SJCRH30 (cell line): Measurements from ENCODE around the gene AP4E1. TPM values are rescaled to one million over a fixed set of nuclear protein-coding genes. Genes with fewer than 3 reads are reported as not detected.
"Not testable (repeated sequence)": the region's sequence is repeated elsewhere in the genome, so short reads cannot be mapped to it uniquely, and the experiment has no call there.

Experiments used
- DNase-seq, 2 experiments: peaks; one replicate each; pipeline ENCODE4 v3.0.0-alpha.2; 2015 to 2020
- H3K27ac ChIP-seq: fragments of 250-450 bp; sonication (Bioruptor Pico); 2 replicates; pipeline ENCODE4 v1.5.1; 2020; ENCODE audit warnings: mild to moderate bottlenecking, moderate library complexity
- H3K27me3 ChIP-seq: fragments of 250-450 bp; sonication (Bioruptor Pico); 2 replicates; pipeline ENCODE4 v1.5.1; 2020; ENCODE audit warnings: mild to moderate bottlenecking, moderate library complexity
- H3K36me3 ChIP-seq: fragments of 250-450 bp; sonication (Bioruptor Pico); 2 replicates; pipeline ENCODE4 v1.5.1; 2020; ENCODE audit warnings: mild to moderate bottlenecking, moderate library complexity
- H3K4me1 ChIP-seq: fragments of 250-450 bp; sonication (Bioruptor Pico); 2 replicates; pipeline ENCODE4 v1.5.1; 2020; ENCODE audit warnings: mild to moderate bottlenecking, moderate library complexity
- H3K4me3 ChIP-seq: fragments of 250-450 bp; sonication (Bioruptor Pico); 2 replicates; pipeline ENCODE4 v1.5.1; 2020; ENCODE audit warnings: mild to moderate bottlenecking, moderate library complexity
- H3K9me3 ChIP-seq: fragments of 250-450 bp; sonication (Bioruptor Pico); replicated peaks from 2 replicates; pipeline ENCODE4 v1.5.1; 2020; ENCODE audit warnings: mild to moderate bottlenecking, moderate library complexity
- total RNA-seq: library from RNA; depleted of rRNA; stranded (reverse); fragments of >200 nt; shearing (Covaris generic); gene quantifications from 2 replicates; pipeline ENCODE4 v1.2.3, GENCODE V29; 2014

AP4E1 gene
- total RNA-seq, 1 experiment from 2014 or later = 11.4 TPM

DNA sequence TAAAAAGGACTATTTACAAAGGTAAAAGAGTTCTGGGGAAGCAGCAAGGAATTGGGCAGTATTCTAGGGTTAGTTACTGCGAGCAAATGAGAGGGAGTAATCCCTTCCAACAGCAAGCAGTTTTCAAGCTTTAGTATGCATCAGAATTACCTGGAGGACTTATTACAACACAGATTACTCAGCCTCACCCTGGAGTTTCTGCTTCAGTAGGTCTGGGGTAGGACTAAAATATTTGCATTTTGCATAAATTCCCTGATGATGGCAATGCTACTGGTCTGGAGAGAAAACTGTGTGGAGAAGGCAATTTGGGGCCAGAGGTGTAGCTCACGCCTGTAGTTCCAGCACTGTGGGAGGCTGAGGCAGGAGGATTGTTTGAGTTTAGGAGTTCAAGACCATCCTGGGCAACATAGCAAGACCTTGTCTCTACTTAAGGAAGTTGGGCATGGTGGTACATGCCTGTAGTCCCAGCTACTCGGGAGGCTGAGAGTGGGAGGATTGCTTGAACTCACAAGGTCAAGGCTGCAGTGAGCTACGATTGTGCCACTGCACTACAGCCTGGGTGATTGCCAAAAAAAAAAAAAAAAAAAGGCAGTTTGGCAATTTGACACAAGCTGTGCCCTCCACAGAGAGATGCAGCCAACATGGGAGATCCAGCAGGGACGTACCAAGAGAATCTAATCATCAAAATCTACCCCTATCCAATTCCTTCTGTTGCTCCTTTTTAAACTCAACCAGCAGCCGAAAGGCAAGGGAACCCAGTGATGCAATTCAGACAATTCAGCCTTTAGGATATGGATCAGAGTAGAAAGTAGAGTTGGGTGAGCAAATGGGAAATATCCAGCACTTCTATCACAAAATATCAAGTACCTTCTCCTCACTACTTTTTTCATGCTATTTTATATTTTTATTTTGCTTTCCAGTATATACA is 27.1 kb upstream of the AP4E1 start:
- no peak for DNase-seq
- Histone ChIP-seq H3K9me3 (no peaks in the 10 kb centered on the region), H3K4me1 (no peaks in the 10 kb centered on the region), H3K27ac (no peak overlapping the region), H3K4me3 (no peak overlapping the region), H3K27me3 (no peaks in the 10 kb centered on the region), H3K36me3 (no peaks in the 10 kb centered on the region)

DNA sequence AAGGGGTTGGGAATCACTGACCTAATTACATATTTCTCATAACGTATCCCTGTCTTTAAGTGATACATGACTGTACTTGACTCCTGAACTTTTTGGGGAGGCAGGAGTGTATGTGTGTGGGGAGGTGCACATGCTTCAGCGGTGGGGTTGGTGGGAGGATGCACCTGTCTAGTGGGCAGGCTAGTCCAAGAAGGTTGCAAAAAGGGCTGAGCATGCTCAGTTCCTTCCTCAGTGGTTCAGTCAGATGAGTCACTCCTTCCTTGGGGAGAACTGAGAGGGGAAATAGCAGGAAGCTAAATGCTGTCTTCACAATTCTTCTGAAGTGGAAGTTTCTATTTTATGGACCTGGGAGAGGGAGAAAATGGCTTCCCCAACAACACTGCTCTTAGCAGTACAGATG is 24.6 kb upstream of the AP4E1 start:
- no peak overlapping the region for H3K27ac ChIP-seq
- peak; percentile 10 to 18 for DNase-seq

DNA sequence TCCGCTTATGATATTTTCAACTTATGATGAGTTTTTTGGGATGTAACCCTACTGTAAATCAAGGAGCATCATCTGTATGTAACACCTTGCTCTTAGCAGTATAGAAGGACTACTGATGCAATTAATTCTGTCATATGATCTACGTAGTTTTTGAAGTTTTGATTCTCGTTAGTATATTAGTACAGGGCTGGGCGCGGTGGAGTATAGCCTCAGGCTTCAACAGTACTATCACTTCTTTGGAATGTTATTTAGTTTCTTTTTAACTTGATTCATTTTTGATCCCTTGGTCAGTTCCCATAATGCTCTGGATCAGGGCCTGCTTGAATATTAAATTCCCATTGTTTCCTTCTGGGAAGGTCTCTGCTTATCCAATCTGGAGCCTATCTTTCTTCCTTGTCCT is 23.9 kb upstream of the AP4E1 start:
- no peak for DNase-seq
- H3K27me3 ChIP-seq = no peaks in the 10 kb centered on the region
- no peaks in the 10 kb centered on the region for H3K36me3 ChIP-seq
- H3K27ac ChIP-seq = no peak overlapping the region
- H3K4me1 ChIP-seq = no peaks in the 10 kb centered on the region
- no peaks in the 10 kb centered on the region for H3K9me3 ChIP-seq
- H3K4me3 ChIP-seq = no peak overlapping the region

More for the DNA sequence above, 24.6 kb upstream of the AP4E1 start:
- Histone ChIP-seq H3K4me1 (no peaks in the 10 kb centered on the region), H3K36me3 (no peaks in the 10 kb centered on the region), H3K4me3 (no peak overlapping the region), H3K27me3 (no peaks in the 10 kb centered on the region), H3K9me3 (no peaks in the 10 kb centered on the region)

DNA sequence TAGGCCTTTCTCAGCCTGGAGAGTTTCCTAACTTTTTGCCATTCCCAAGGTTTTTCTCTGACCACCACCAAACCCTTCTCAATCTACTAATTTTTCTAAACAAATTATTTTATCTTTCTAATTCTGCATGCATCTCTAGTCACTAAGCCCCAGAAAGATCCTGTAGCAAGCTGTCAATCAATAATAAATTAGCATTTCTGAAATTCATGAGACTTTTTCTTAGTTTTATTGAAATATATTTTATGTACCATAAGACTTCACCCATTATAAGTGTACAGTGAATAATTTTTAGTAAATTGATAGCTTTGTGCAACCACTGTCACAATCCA is 22.4 kb upstream of the AP4E1 start:
- H3K27me3 ChIP-seq = no peaks in the 10 kb centered on the region
- no peaks in the 10 kb centered on the region for H3K4me1 ChIP-seq
- no peaks in the 10 kb centered on the region for H3K36me3 ChIP-seq
- H3K4me3 ChIP-seq = no peak overlapping the region
- DNase-seq = no peak
- no peak overlapping the region for H3K27ac ChIP-seq
- H3K9me3 ChIP-seq = 0 out of 2 replicates have a peak, but pooled peaks cover under 1% of the 10 kb centered on the region

DNA sequence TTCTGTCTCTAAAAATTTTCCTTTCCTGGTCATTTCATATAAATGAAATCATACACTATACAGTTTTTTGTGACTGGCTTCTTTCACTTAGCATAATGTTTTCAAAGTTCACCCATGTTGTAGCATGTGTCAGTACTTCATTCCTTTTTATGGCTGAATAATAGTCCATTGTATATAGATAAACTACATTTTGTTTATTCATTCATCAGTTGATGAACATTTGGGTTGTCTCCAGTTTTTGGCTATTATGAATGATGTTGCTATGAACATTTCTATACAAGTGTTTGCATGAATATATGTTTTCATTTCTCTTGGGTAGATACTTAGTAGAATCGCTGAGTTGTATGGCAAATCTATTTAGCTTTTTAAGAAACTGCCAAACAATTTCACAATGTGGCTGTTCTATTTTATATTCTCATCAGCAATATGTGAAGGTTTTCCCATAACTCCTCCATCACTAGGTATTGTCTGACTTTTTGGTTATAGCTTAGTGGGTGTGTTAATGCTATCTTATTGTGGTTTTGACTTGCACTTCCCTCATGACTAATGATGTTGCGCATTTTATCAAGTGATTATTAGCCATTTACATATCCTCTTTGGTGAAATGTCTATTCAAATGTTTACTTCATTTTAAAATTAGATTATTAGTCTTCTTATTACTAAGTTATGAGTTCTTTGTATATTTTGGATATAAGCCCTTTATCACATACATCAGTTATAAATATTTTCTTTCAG is 21.7 kb upstream of the AP4E1 start:
- 0 out of 2 replicates have a peak, but pooled peaks cover 2% of the 10 kb centered on the region for H3K9me3 ChIP-seq
- no peaks in the 10 kb centered on the region for H3K4me1 ChIP-seq
- no peak for DNase-seq
- no peaks in the 10 kb centered on the region for H3K27me3 ChIP-seq
- H3K36me3 ChIP-seq = no peaks in the 10 kb centered on the region
- no peak overlapping the region for H3K27ac ChIP-seq
- no peak overlapping the region for H3K4me3 ChIP-seq

DNA sequence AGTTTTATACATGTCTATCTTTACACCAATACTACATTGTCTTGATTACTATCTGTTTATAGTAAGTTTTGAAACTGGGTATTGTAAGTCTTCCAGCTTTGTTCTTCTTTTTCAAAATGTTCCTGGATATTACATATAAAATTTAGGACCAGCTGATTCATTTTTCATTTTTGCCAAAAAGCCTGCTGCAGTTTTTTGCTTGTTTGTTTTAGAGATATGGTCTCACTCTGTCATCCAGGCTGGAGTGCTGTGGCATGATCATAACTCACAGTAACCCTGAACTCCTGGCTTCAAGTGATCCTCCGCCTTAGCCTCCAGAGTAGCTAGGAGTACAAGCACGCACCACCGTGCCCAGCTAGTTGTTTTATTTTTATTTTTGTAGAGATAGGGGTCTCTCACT is 20.4 kb upstream of the AP4E1 start:
- DNase-seq = no peak
- H3K9me3 ChIP-seq = 0 out of 2 replicates have a peak, but pooled peaks cover 2% of the 10 kb centered on the region
- no peaks in the 10 kb centered on the region for H3K4me1 ChIP-seq
- no peak overlapping the region for H3K27ac ChIP-seq
- no peak overlapping the region for H3K4me3 ChIP-seq
- no peaks in the 10 kb centered on the region for H3K27me3 ChIP-seq
- H3K36me3 ChIP-seq = no peaks in the 10 kb centered on the region

DNA sequence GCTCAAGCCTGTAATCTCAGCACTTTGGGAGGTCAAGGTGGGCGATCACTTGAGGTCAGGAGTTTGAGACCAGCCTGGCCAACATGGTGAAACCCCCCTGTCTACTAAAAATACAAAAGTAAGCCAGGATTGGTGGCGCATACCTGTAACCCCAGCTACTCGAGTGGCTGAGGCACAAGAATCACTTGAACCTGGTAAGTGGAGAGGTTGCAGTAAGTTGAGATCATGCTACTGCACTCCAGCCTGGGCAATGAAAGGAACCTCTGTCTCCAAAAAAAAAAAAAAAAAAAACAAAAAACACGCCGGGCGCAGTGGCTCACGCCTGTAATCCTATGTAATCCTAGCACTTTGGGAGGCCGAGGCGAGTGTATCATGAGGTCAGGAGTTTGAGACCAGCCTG is 18.9 kb upstream of the AP4E1 start:
- Histone ChIP-seq H3K36me3 (no peaks in the 10 kb centered on the region), H3K4me1 (no peaks in the 10 kb centered on the region), H3K9me3 (0 out of 2 replicates have a peak, but pooled peaks cover 2% of the 10 kb centered on the region), H3K27me3 (no peaks in the 10 kb centered on the region), H3K4me3 (no peak overlapping the region), H3K27ac (no peak overlapping the region)
- DNase-seq = peak in 1 of 2 experiments; percentile 17

DNA sequence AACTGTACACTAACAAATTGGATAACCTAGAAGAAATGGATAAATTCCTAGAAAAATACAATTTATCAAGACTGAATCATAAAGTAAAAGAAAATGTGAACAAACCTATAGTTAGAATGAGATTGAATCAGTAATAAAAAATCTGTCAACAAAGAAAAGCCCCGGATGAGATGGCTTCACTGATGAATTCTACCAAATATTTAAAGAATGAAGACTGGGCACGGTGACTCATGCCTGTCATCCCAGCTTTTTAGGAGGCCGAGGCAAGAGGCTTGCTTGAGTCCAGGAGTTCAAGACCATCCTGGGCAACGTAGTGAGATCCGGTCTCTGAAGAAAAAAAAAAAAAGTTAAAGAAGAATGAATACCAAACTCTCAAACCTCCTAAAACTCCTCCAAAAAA is 17.7 kb upstream of the AP4E1 start:
- DNase-seq = no peak
- Histone ChIP-seq H3K36me3 (no peaks in the 10 kb centered on the region), H3K9me3 (0 out of 2 replicates have a peak, but pooled peaks cover 2% of the 10 kb centered on the region), H3K27me3 (no peaks in the 10 kb centered on the region), H3K4me1 (no peaks in the 10 kb centered on the region), H3K4me3 (no peak overlapping the region), H3K27ac (no peak overlapping the region)

DNA sequence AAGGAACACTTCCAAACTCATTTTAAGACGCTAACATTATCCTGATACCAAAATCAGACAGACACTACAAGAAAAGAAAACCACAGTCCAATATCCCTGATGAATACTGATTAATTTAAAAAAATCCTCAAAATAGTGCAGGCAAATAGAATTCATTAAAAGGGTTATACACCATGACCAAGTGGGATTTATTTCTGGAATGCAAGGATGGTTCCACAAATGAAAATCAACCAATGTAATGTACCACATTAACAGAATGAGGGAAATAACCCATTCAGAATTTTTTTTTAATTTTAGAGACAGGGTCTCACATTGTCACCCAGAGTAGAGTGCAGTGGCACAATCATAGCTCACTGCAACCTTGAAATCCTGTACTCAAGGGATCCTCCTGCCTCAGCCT is 17.3 kb upstream of the AP4E1 start:
- Histone ChIP-seq H3K9me3 (0 out of 2 replicates have a peak, but pooled peaks cover 2% of the 10 kb centered on the region), H3K27ac (no peak overlapping the region), H3K27me3 (no peaks in the 10 kb centered on the region), H3K4me3 (no peak overlapping the region), H3K36me3 (no peaks in the 10 kb centered on the region), H3K4me1 (no peaks in the 10 kb centered on the region)
- DNase-seq = no peak

DNA sequence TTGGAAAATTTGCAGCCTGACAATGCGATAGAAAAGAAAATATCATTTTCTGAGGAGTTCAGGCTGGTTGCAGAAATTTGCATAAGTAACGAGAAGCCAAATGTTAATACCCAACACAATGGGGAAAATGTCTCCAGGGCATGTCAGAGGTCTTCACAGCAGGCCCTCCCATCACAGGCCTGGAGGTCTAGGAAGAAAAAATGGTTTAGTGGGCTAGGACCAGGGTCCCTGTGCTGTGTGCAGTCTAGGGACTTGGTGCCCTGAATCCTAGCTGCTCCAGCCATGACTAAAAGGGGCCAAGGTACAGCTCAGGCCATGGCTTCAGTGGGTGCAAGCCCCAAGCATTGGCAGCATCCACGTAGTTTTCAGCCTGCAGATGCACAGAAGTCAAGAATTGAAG is 14.5 kb upstream of the AP4E1 start:
- no peaks in the 10 kb centered on the region for H3K4me1 ChIP-seq
- H3K27ac ChIP-seq = no peak overlapping the region
- H3K36me3 ChIP-seq = no peaks in the 10 kb centered on the region
- DNase-seq = no peak
- H3K4me3 ChIP-seq = no peak overlapping the region
- H3K9me3 ChIP-seq = 0 out of 2 replicates have a peak, but pooled peaks cover 2% of the 10 kb centered on the region
- H3K27me3 ChIP-seq = no peaks in the 10 kb centered on the region

DNA sequence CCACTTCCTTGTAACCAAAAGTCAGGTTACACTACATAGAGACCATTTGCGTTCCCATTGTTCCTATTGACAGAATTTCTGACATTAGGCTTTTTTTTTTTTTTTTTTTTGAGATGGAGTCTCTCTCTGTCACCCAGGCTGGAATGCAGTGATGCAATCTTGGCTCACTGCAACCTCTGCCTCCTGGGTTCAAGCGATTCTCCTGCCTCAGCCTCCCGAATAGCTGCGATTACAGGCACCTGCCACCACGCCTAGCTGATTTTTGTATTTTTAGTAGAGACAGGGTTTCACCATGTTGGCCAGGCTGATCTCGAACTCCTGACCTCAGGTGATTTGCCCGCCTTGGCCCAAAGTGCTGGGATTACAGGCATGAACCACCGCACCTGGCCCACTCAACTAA is 7.1 kb upstream of the AP4E1 start:
- not testable (repeated sequence) for H3K4me1 ChIP-seq, DNase-seq, H3K27ac ChIP-seq, H3K27me3 ChIP-seq, H3K36me3 ChIP-seq, H3K4me3 ChIP-seq, H3K9me3 ChIP-seq

DNA sequence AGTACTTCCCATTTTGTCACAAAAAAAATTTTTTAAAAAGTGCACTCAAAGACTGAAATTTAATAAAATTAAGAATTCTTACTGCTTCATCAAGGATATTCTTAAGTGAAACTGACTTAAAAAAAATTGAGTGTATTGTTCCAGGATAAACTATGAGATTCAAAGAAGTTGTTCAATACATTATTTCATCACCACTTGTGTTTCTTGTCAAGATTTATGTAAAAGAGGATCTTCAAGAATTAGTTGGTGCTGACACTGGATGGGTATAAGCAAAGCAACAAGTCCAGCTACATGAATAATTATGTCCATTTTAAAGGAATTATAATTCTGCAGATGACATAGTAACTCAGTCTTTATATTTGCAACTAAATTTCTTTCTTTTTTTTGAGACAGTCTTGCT is 4.3 kb upstream of the AP4E1 start:
- Histone ChIP-seq H3K4me1 (no peaks in the 10 kb centered on the region), H3K9me3 (no peaks in the 10 kb centered on the region)

DNA sequence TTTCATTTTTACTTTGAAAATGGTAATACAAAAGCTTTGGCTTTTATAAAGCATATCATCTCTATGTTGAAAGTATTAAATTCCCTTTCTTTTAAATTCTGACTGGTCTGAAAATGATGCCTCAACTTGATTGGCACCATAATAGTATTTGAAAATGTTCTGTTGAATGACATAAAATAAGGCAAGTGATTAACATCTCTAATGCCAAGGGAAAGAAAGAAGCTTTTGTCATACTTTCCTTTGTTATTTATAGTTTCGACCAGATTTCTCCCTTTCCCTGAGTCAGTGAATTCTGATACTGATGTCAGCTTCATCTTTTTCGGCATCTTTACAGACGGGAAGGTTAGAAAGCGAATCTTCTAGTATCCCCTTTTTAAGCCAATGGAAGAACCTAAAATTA is 3.4 kb upstream of the AP4E1 start:
- no peak overlapping the region for H3K27ac ChIP-seq
- no peaks in the 10 kb centered on the region for H3K4me1 ChIP-seq
- H3K4me3 ChIP-seq = no peak overlapping the region
- no peaks in the 10 kb centered on the region for H3K27me3 ChIP-seq
- H3K36me3 ChIP-seq = no peaks in the 10 kb centered on the region
- DNase-seq = no peak
- H3K9me3 ChIP-seq = no peaks in the 10 kb centered on the region

More for the DNA sequence above, 4.3 kb upstream of the AP4E1 start:
- no peaks in the 10 kb centered on the region for H3K36me3 ChIP-seq
- no peak for DNase-seq
- no peaks in the 10 kb centered on the region for H3K27me3 ChIP-seq
- H3K27ac ChIP-seq = no peak overlapping the region
- H3K4me3 ChIP-seq = no peak overlapping the region

DNA sequence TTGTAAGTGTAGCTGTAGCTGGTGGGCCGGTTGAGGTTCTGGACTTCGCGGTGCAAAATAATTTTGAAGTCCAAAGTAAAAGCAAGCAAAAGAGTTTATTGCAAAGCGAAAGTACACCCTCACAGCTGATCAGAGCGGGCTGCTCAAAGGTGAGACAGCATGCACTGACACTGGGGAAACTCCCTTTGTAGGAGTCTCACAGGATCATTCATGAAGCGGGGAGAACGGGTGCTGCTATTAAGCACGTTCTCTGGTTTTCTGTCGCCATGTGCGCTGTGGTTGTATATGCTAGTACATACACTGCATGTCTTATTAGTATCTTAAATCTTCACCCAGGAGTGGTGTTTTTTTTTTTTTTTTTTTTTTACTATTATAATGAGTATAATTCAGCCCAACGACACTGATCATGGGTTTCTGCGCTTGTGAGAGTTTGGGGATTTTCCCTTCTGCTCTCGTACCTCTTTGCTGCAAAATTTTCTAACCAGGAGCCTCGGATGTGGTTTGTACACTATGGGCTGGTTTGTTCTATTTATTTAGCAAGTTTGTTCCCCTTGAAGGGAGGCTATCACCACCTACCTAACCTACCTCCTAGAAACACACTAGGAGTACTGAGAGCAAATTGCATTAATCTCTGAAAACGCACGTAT is 1.4 kb upstream of the AP4E1 start:
- peak in 1 of 2 experiments; percentile 3 for DNase-seq
- no peaks in the 10 kb centered on the region; the same call in 1 of the 2 replicates for H3K36me3 ChIP-seq
- H3K27me3 ChIP-seq = no peaks in the 10 kb centered on the region
- H3K4me1 ChIP-seq = no peaks in the 10 kb centered on the region
- peak overlapping the region; percentile 93 for H3K4me3 ChIP-seq
- H3K27ac ChIP-seq = peak overlapping the region; percentile 80
- H3K9me3 ChIP-seq = no peaks in the 10 kb centered on the region
